ENCODE results near the gene GMPPA. TPM values are rescaled to one million over a fixed set of nuclear protein-coding genes. Genes with fewer than 3 reads are reported as not detected.
A peak's percentile ranks its signal among the peaks of the same experiment; 100 is the strongest.

GMPPA gene
- total and polyA plus RNA-seq, 9 donors, result 23.4 to 34.3 (median 27.6) TPM

GRCh38 chr2:219548990-219549389 is 50.3 kb downstream of the GMPPA start:
- H3K4me3 ChIP-seq (ENCODE audit: low read length), result no peak overlapping the region
- peaks cover 35% of the 10 kb centered on the region for H3K27me3 ChIP-seq (ENCODE audit: control insufficient read depth, insufficient read depth, low read length)
- DNase-seq, result no peak
- no peaks in the 10 kb centered on the region for H3K9me3 ChIP-seq (replicated peaks; ENCODE audit: control insufficient read depth, low read depth, low read length)
- H3K36me3 ChIP-seq (ENCODE audit: control insufficient read depth, insufficient read depth, low read length), result peaks cover 17% of the 10 kb centered on the region
- no peak overlapping the region for H3K27ac ChIP-seq (ENCODE audit: low read length)
- H3K4me1 ChIP-seq (ENCODE audit: control insufficient read depth, insufficient read depth, low read length), result peaks cover 33% of the 10 kb centered on the region
- WGBS (ENCODE audit: insufficient coverage), result 92% methylated on average over 11 of the region's 18 CpGs

- Histone ChIP-seq H3K4me1 (ENCODE audit: control insufficient read depth, insufficient read depth, low read length) (peaks cover 26% of the 10 kb centered on the region), H3K27ac (ENCODE audit: low read length) (no peak overlapping the region), H3K4me3 (ENCODE audit: low read length) (no peak overlapping the region), H3K36me3 (ENCODE audit: control insufficient read depth, insufficient read depth, low read length) (peaks cover 17% of the 10 kb centered on the region), H3K27me3 (ENCODE audit: control insufficient read depth, insufficient read depth, low read length) (peaks cover 35% of the 10 kb centered on the region), H3K9me3 (replicated peaks; ENCODE audit: control insufficient read depth, low read depth, low read length) (no peaks in the 10 kb centered on the region)
- no peak for DNase-seq
- 82% methylated on average over 8 of the region's 9 CpGs for WGBS (ENCODE audit: insufficient coverage)
Measured at GRCh38 chr2:219549619-219550018, 50.9 kb downstream of the GMPPA start.

GRCh38 chr2:219551441-219552381 is 53.0 kb downstream of the GMPPA start:
- no peak overlapping the region for H3K27ac ChIP-seq (ENCODE audit: low read length)
- H3K36me3 ChIP-seq (ENCODE audit: control insufficient read depth, insufficient read depth, low read length), result peaks cover 35% of the 10 kb centered on the region
- peaks cover 26% of the 10 kb centered on the region for H3K4me1 ChIP-seq (ENCODE audit: control insufficient read depth, insufficient read depth, low read length)
- H3K4me3 ChIP-seq (ENCODE audit: low read length), result peak overlapping the region; percentile 48
- WGBS (ENCODE audit: insufficient coverage), result 4% methylated on average over 33 of the region's 54 CpGs
- no peaks in the 10 kb centered on the region for H3K9me3 ChIP-seq (replicated peaks; ENCODE audit: control insufficient read depth, low read depth, low read length)
- no peak for DNase-seq
- peaks cover 34% of the 10 kb centered on the region for H3K27me3 ChIP-seq (ENCODE audit: control insufficient read depth, insufficient read depth, low read length)

- H3K36me3 ChIP-seq (ENCODE audit: control insufficient read depth, insufficient read depth, low read length), result peaks cover 43% of the 10 kb centered on the region
- peaks cover 26% of the 10 kb centered on the region for H3K4me1 ChIP-seq (ENCODE audit: control insufficient read depth, insufficient read depth, low read length)
- H3K27ac ChIP-seq (ENCODE audit: low read length), result no peak overlapping the region
- H3K4me3 ChIP-seq (ENCODE audit: low read length), result peak overlapping the region; percentile 48
- peaks cover 34% of the 10 kb centered on the region for H3K27me3 ChIP-seq (ENCODE audit: control insufficient read depth, insufficient read depth, low read length)
- peak; percentile 93 for DNase-seq
- no peaks in the 10 kb centered on the region for H3K9me3 ChIP-seq (replicated peaks; ENCODE audit: control insufficient read depth, low read depth, low read length)
- WGBS (ENCODE audit: insufficient coverage), result under 1% methylated on average over 92 of the region's 99 CpGs
Measured at GRCh38 chr2:219552382-219553167, 53.9 kb downstream of the GMPPA start.

- no peak overlapping the region for H3K27ac ChIP-seq (ENCODE audit: low read length)
- DNase-seq, result no peak
- H3K27me3 ChIP-seq (ENCODE audit: control insufficient read depth, insufficient read depth, low read length), result peaks cover 34% of the 10 kb centered on the region
- peaks cover 43% of the 10 kb centered on the region for H3K36me3 ChIP-seq (ENCODE audit: control insufficient read depth, insufficient read depth, low read length)
- peak overlapping the region; percentile 48 for H3K4me3 ChIP-seq (ENCODE audit: low read length)
- no peaks in the 10 kb centered on the region for H3K9me3 ChIP-seq (replicated peaks; ENCODE audit: control insufficient read depth, low read depth, low read length)
- H3K4me1 ChIP-seq (ENCODE audit: control insufficient read depth, insufficient read depth, low read length), result peaks cover 26% of the 10 kb centered on the region
- 15% methylated on average over 6 of the region's 7 CpGs for WGBS (ENCODE audit: insufficient coverage)
Measured at GRCh38 chr2:219553168-219553417, 54.4 kb downstream of the GMPPA start.

- H3K27ac ChIP-seq (ENCODE audit: low read length), result no peak overlapping the region
- no peaks in the 10 kb centered on the region for H3K9me3 ChIP-seq (replicated peaks; ENCODE audit: control insufficient read depth, low read depth, low read length)
- H3K36me3 ChIP-seq (ENCODE audit: control insufficient read depth, insufficient read depth, low read length), result peaks cover 47% of the 10 kb centered on the region
- H3K27me3 ChIP-seq (ENCODE audit: control insufficient read depth, insufficient read depth, low read length), result peaks cover 34% of the 10 kb centered on the region
- DNase-seq, result no peak
- 83% methylated on average over 12 of the region's 12 CpGs for WGBS (ENCODE audit: insufficient coverage)
- H3K4me1 ChIP-seq (ENCODE audit: control insufficient read depth, insufficient read depth, low read length), result peaks cover 26% of the 10 kb centered on the region
- H3K4me3 ChIP-seq (ENCODE audit: low read length), result no peak overlapping the region
Measured at GRCh38 chr2:219553463-219553963, 54.8 kb downstream of the GMPPA start.

GRCh38 chr2:219554350-219554749 is 55.7 kb downstream of the GMPPA start:
- no peaks in the 10 kb centered on the region for H3K9me3 ChIP-seq (replicated peaks; ENCODE audit: control insufficient read depth, low read depth, low read length)
- peaks cover 49% of the 10 kb centered on the region for H3K36me3 ChIP-seq (ENCODE audit: control insufficient read depth, insufficient read depth, low read length)
- no peak overlapping the region for H3K27ac ChIP-seq (ENCODE audit: low read length)
- peaks cover 31% of the 10 kb centered on the region for H3K27me3 ChIP-seq (ENCODE audit: control insufficient read depth, insufficient read depth, low read length)
- DNase-seq, result no peak
- no peak overlapping the region for H3K4me3 ChIP-seq (ENCODE audit: low read length)
- 89% methylated on average over 10 of the region's 15 CpGs for WGBS (ENCODE audit: insufficient coverage)
- H3K4me1 ChIP-seq (ENCODE audit: control insufficient read depth, insufficient read depth, low read length), result peaks cover 26% of the 10 kb centered on the region

- 95% methylated on average over 20 of the region's 20 CpGs for whole genome bisulfite sequencing (ENCODE audit: insufficient coverage)
- H3K4me1 ChIP-seq (ENCODE audit: control insufficient read depth, insufficient read depth, low read length), result peaks cover 24% of the 10 kb centered on the region
- no peak for DNase-seq
- H3K27me3 ChIP-seq (ENCODE audit: control insufficient read depth, insufficient read depth, low read length), result peaks cover 26% of the 10 kb centered on the region
- H3K4me3 ChIP-seq (ENCODE audit: low read length), result no peak overlapping the region
- no peak overlapping the region for H3K27ac ChIP-seq (ENCODE audit: low read length)
- H3K9me3 ChIP-seq (replicated peaks; ENCODE audit: control insufficient read depth, low read depth, low read length), result no peaks in the 10 kb centered on the region
- peaks cover 44% of the 10 kb centered on the region for H3K36me3 ChIP-seq (ENCODE audit: control insufficient read depth, insufficient read depth, low read length)
Measured at GRCh38 chr2:219555956-219556355, 57.3 kb downstream of the GMPPA start.

GRCh38 chr2:219556413-219556812 is 57.7 kb downstream of the GMPPA start:
- peaks cover 21% of the 10 kb centered on the region for H3K4me1 ChIP-seq (ENCODE audit: control insufficient read depth, insufficient read depth, low read length)
- DNase-seq, result no peak
- H3K4me3 ChIP-seq (ENCODE audit: low read length), result no peak overlapping the region
- no peak overlapping the region for H3K27ac ChIP-seq (ENCODE audit: low read length)
- H3K27me3 ChIP-seq (ENCODE audit: control insufficient read depth, insufficient read depth, low read length), result peaks cover 23% of the 10 kb centered on the region
- peaks cover 46% of the 10 kb centered on the region for H3K36me3 ChIP-seq (ENCODE audit: control insufficient read depth, insufficient read depth, low read length)
- WGBS (ENCODE audit: insufficient coverage), result 91% methylated on average over 19 of the region's 19 CpGs
- H3K9me3 ChIP-seq (replicated peaks; ENCODE audit: control insufficient read depth, low read depth, low read length), result no peaks in the 10 kb centered on the region

Measured in muscle of leg (tissue), 11 donors.